Endothelial cell of umbilical vein (primary cell): Measurements from ENCODE around the gene MED25. TPM values are rescaled to one million over a fixed set of nuclear protein-coding genes. Genes with fewer than 3 reads are reported as not detected.
A peak's percentile ranks its signal among the peaks of the same experiment; 100 is the strongest.

Experiments
- BruUV-seq: library from RNA; stranded (reverse); fragments of 400-500 nt; replicated peaks from 2 replicates; lab custom pipeline; 2021; lab: Mats Ljungman, UMichigan
- CTCF ChIA-PET: fragments of 300-600, 350-600 bp; sonication (Branson Sonifier 250); formaldehyde crosslinking; loops from one replicate; lab custom pipeline; 2021; ENCODE audit warnings: antibody characterized with exemption, inconsistent platforms; lab: Charles Lee
- POLR2A ChIA-PET: fragments of 300-600, 350-600 bp; sonication (Branson Sonifier 250); formaldehyde crosslinking; loops from one replicate; lab custom pipeline; 2021; ENCODE audit warnings: antibody characterized with exemption, inconsistent platforms; lab: Charles Lee
- DNase-seq: peaks from one replicate; pipeline ENCODE4 v3.0.0-alpha.2; 2011; ENCODE audit warnings: low read depth, low spot score
- FAIRE-seq: peaks from 2 replicates; lab custom pipeline; 2011; peaks lifted over from hg19 to GRCh38; lab: Jason Lieb, UNC
- H2AFZ ChIP-seq: 2 replicates; pipeline ENCODE4 v1.6.0; 2012; ENCODE audit warnings: low read depth, low read length, control low read depth, inconsistent platforms
- H3K27ac ChIP-seq: 2 replicates; pipeline ENCODE4 v1.5.1; 2011; ENCODE audit warnings: low read depth, mild to moderate bottlenecking, control low read depth, low read length, moderate library complexity; ENCODE audit not compliant: insufficient read depth
- H3K27me3 ChIP-seq, 2 experiments: 2 replicates each; pipeline versions ENCODE4 v1.6.0 to v1.6.1; 2011; ENCODE audit warnings: low read length in 2 of 2, mixed read lengths in 1 of 2; ENCODE audit not compliant: control insufficient read depth in 2 of 2, insufficient read depth in 2 of 2
- H3K36me3 ChIP-seq, 2 experiments: 2 replicates in 1 of 2; 3 replicates in 1 of 2; pipeline ENCODE4 v1.5.1; 2011; ENCODE audit warnings: low read length in 2 of 2, mild to moderate bottlenecking in 1 of 2, moderate library complexity in 1 of 2; ENCODE audit not compliant: control insufficient read depth in 2 of 2, insufficient read depth in 2 of 2; ENCODE audit errors: extremely low read depth in 1 of 2
- H3K4me1 ChIP-seq: 3 replicates; pipeline ENCODE4 v1.5.1; 2011; ENCODE audit warnings: mild to moderate bottlenecking, low read length; ENCODE audit not compliant: control insufficient read depth, insufficient read depth; ENCODE audit errors: extremely low read depth
- H3K4me2 ChIP-seq: 2 replicates; pipeline ENCODE4 v1.6.1; 2011; ENCODE audit warnings: low read length, control low read depth, mixed read lengths; ENCODE audit not compliant: insufficient read depth
- H3K4me3 ChIP-seq, 3 experiments: fragments of 200-600 bp in 1 of 3; sonication (generic), shearing (Covaris generic) in 1 of 3; replicated peaks in 1 of 3; 2 replicates each; pipeline ENCODE4 v1.5.1; 2011 to 2016; ENCODE audit warnings: control low read depth in 3 of 3, low read length in 3 of 3, mild to moderate bottlenecking in 2 of 3, inconsistent platforms in 1 of 3, low read depth in 1 of 3, moderate library complexity in 1 of 3; ENCODE audit not compliant: insufficient read depth in 1 of 3
- H3K79me2 ChIP-seq: 2 replicates; pipeline ENCODE4 v1.6.0; 2012; ENCODE audit warnings: low read length, inconsistent platforms; ENCODE audit not compliant: control insufficient read depth, insufficient read depth
- H3K9ac ChIP-seq: replicated peaks from 2 replicates; pipeline ENCODE3; 2011; ENCODE audit warnings: low read length, control low read depth; ENCODE audit not compliant: insufficient read depth; ENCODE audit errors: extremely low read depth
- H3K9me1 ChIP-seq: replicated peaks from 3 replicates; pipeline ENCODE4 v1.6.0; 2011; ENCODE audit warnings: mild to moderate bottlenecking, low read length; ENCODE audit not compliant: control insufficient read depth, insufficient read depth; ENCODE audit errors: extremely low read depth
- H3K9me3 ChIP-seq: replicated peaks from 2 replicates; pipeline ENCODE4 v1.5.1; 2012; ENCODE audit warnings: low read length, inconsistent platforms; ENCODE audit not compliant: control insufficient read depth, insufficient read depth
- H4K20me1 ChIP-seq: replicated peaks from 2 replicates; pipeline ENCODE3; 2011; ENCODE audit warnings: mild to moderate bottlenecking, low read length; ENCODE audit not compliant: control insufficient read depth, insufficient read depth; ENCODE audit errors: extremely low read depth
- EZH2 ChIP-seq: IDR thresholded peaks from 2 replicates; pipeline ENCODE4 v1.6.1; 2012; ENCODE audit warnings: borderline replicate concordance, low read depth, mild to moderate bottlenecking, moderate library complexity, low read length, inconsistent platforms; ENCODE audit not compliant: severe bottlenecking
- FOS ChIP-seq: IDR thresholded peaks from 2 replicates; pipeline ENCODE4 v1.6.1; 2011; ENCODE audit warnings: mild to moderate bottlenecking, low read length, moderate library complexity, borderline replicate concordance; ENCODE audit not compliant: insufficient read depth
- GATA2 ChIP-seq: IDR thresholded peaks from 2 replicates; pipeline ENCODE4 v1.7.0; 2011; ENCODE audit warnings: low read depth, mild to moderate bottlenecking, moderate library complexity, mixed read lengths, low read length; ENCODE audit not compliant: insufficient read length, insufficient read depth
- JUN ChIP-seq: IDR thresholded peaks from 2 replicates; pipeline ENCODE4 v1.6.1; 2011; ENCODE audit warnings: borderline replicate concordance, low read depth; ENCODE audit not compliant: insufficient read length, insufficient read depth
- MYC ChIP-seq: IDR thresholded peaks from one replicate; pipeline ENCODE4 v1.6.1; 2011; ENCODE audit warnings: mild to moderate bottlenecking, low read depth, low read length
- POLR2A ChIP-seq: IDR thresholded peaks from 2 replicates; pipeline ENCODE4 v1.6.1; 2012; ENCODE audit warnings: low read depth, mild to moderate bottlenecking, control low read depth, low read length
- POLR2AphosphoS5 ChIP-seq: IDR thresholded peaks from 2 replicates; pipeline ENCODE4 v1.6.1; 2012; ENCODE audit warnings: low read depth, mild to moderate bottlenecking, control low read depth, low read length, moderate library complexity; ENCODE audit not compliant: insufficient read depth
- dilution Hi-C: fragments of 300-500 bp; cut with MboI; formaldehyde crosslinking; loops from one replicate; pipeline ENCODE4 v1.15.0; 2019; ENCODE audit warnings: low sequenced_read_pairs; ENCODE audit not compliant: extremely low pct_ligation_motif_present
- intact Hi-C: fragments of 100-400 bp; cut with micrococcal nuclease; formaldehyde crosslinking; loops from one replicate; pipeline ENCODE4 v1.10.0; 2022
- polyA plus RNA-seq, 4 experiments: library from polyadenylated mRNA; depleted of rRNA in 3 of 4; stranded (reverse) in 3 of 4; unstranded in 1 of 4; fragments of >200 nt; gene quantifications; 2 replicates each; pipeline versions ENCODE4 v1.2.1 to v1.2.3, GENCODE V29; 2011 to 2012; ENCODE audit warnings: missing spikeins in 1 of 4
- total RNA-seq: library from RNA; stranded (reverse); gene quantifications from 2 replicates; pipeline ENCODE4 v1.2.3, GENCODE V29; 2021
- TF ChIP-seq, protein P1 (sequence below), 2 donors: IDR thresholded peaks; 1 replicate in 1 of 2; 2 replicates in 1 of 2; pipeline ENCODE4 v1.5.1; 2011; ENCODE audit warnings: low read length in 2 of 2, mild to moderate bottlenecking in 2 of 2, moderate library complexity in 2 of 2, control low read depth in 1 of 2, inconsistent platforms in 1 of 2, low read depth in 1 of 2; ENCODE audit not compliant: insufficient read depth in 1 of 2; ENCODE audit errors: extremely low read depth in 1 of 2
- TF ChIP-seq, protein P2 (sequence below): IDR thresholded peaks from 2 replicates; pipeline ENCODE4 v1.6.1; 2011; ENCODE audit not compliant: insufficient read depth, insufficient read length

The MED25 gene
- total and polyA plus RNA-seq, 2 donors (not counting 3 experiments of a cell fraction or from before 2014, with no cell fraction given), result 31.7 to 62.9 TPM

- no peak for FAIRE-seq
These were observed 60.0 kb downstream of the MED25 start for GRCh38 chr19:49877879-49878743.

More at GRCh38 chr19:49877879-49878743, 60.0 kb downstream of the MED25 start:
- TF ChIP-seq POLR2A (no peak), EZH2 (no peak), GATA2 (no peak), JUN (no peak), MYC (no peak), POLR2AphosphoS5 (no peak), FOS (no peak)
- TF ChIP-seq, protein P1, sequence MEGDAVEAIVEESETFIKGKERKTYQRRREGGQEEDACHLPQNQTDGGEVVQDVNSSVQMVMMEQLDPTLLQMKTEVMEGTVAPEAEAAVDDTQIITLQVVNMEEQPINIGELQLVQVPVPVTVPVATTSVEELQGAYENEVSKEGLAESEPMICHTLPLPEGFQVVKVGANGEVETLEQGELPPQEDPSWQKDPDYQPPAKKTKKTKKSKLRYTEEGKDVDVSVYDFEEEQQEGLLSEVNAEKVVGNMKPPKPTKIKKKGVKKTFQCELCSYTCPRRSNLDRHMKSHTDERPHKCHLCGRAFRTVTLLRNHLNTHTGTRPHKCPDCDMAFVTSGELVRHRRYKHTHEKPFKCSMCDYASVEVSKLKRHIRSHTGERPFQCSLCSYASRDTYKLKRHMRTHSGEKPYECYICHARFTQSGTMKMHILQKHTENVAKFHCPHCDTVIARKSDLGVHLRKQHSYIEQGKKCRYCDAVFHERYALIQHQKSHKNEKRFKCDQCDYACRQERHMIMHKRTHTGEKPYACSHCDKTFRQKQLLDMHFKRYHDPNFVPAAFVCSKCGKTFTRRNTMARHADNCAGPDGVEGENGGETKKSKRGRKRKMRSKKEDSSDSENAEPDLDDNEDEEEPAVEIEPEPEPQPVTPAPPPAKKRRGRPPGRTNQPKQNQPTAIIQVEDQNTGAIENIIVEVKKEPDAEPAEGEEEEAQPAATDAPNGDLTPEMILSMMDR (IDR thresholded peaks at IDR 0.05; ENCODE audit: extremely low read depth in 1 of 2, insufficient read depth in 1 of 2, low read depth in 1 of 2, low read length in 2 of 2), result no peak
- TF ChIP-seq, protein P2, sequence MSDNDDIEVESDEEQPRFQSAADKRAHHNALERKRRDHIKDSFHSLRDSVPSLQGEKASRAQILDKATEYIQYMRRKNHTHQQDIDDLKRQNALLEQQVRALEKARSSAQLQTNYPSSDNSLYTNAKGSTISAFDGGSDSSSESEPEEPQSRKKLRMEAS, result no peak
- peak overlapping the region; percentile 82 for H2AFZ ChIP-seq
- peaks cover 18% of the 10 kb centered on the region for H3K79me2 ChIP-seq
- H3K36me3 ChIP-seq, result peaks cover 6 to 30% of the 10 kb centered on the region in 2 experiments
- peak overlapping the region; percentile 83 for H3K4me2 ChIP-seq
- no peaks in the 10 kb centered on the region for H3K9me3 ChIP-seq
- ChIA-PET CTCF (interaction anchor here (1.6 kb wide), 1 partner anchor 10 kb away, joined by 4 read pairs; the partner anchor contains the start of gene PNKP), POLR2A (no interaction called here)
- peak overlapping the region; percentile 91 for H3K9ac ChIP-seq
- no peaks in the 10 kb centered on the region for H3K27me3 ChIP-seq
- BruUV-seq, result TSS peak; percentile 34
- no peaks in the 10 kb centered on the region for H3K9me1 ChIP-seq
- dilution Hi-C loops, result no loop called here
- peak overlapping the region; percentile 33 to 81 (median 70) for H3K4me3 ChIP-seq
- DNase-seq, result peak; percentile 97
- H3K4me1 ChIP-seq, result peaks cover 14% of the 10 kb centered on the region
- intact Hi-C loops, result loop anchor here (1.0 to 5.0 kb wide), 8 partner anchors 9 to 506 kb away; partner anchors contain the start of genes ALDH16A1, ATF5, FUZ and NUP62
- no peaks in the 10 kb centered on the region for H4K20me1 ChIP-seq
- peak overlapping the region; percentile 84 for H3K27ac ChIP-seq
